ENCODE measurements around the gene ANKRD31.

- TF ChIP-seq, protein P1, sequence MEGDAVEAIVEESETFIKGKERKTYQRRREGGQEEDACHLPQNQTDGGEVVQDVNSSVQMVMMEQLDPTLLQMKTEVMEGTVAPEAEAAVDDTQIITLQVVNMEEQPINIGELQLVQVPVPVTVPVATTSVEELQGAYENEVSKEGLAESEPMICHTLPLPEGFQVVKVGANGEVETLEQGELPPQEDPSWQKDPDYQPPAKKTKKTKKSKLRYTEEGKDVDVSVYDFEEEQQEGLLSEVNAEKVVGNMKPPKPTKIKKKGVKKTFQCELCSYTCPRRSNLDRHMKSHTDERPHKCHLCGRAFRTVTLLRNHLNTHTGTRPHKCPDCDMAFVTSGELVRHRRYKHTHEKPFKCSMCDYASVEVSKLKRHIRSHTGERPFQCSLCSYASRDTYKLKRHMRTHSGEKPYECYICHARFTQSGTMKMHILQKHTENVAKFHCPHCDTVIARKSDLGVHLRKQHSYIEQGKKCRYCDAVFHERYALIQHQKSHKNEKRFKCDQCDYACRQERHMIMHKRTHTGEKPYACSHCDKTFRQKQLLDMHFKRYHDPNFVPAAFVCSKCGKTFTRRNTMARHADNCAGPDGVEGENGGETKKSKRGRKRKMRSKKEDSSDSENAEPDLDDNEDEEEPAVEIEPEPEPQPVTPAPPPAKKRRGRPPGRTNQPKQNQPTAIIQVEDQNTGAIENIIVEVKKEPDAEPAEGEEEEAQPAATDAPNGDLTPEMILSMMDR (IDR thresholded peaks at IDR 0.05), result no peak
- TF ChIP-seq ESRRA (CRISPR knock-in tag; IDR thresholded peaks at IDR 0.05; ENCODE audit: borderline replicate concordance), result no peak
- no peak for TF ChIP-seq USF2 (CRISPR knock-in tag; IDR thresholded peaks at IDR 0.05)
- TF ChIP-seq, protein P2, sequence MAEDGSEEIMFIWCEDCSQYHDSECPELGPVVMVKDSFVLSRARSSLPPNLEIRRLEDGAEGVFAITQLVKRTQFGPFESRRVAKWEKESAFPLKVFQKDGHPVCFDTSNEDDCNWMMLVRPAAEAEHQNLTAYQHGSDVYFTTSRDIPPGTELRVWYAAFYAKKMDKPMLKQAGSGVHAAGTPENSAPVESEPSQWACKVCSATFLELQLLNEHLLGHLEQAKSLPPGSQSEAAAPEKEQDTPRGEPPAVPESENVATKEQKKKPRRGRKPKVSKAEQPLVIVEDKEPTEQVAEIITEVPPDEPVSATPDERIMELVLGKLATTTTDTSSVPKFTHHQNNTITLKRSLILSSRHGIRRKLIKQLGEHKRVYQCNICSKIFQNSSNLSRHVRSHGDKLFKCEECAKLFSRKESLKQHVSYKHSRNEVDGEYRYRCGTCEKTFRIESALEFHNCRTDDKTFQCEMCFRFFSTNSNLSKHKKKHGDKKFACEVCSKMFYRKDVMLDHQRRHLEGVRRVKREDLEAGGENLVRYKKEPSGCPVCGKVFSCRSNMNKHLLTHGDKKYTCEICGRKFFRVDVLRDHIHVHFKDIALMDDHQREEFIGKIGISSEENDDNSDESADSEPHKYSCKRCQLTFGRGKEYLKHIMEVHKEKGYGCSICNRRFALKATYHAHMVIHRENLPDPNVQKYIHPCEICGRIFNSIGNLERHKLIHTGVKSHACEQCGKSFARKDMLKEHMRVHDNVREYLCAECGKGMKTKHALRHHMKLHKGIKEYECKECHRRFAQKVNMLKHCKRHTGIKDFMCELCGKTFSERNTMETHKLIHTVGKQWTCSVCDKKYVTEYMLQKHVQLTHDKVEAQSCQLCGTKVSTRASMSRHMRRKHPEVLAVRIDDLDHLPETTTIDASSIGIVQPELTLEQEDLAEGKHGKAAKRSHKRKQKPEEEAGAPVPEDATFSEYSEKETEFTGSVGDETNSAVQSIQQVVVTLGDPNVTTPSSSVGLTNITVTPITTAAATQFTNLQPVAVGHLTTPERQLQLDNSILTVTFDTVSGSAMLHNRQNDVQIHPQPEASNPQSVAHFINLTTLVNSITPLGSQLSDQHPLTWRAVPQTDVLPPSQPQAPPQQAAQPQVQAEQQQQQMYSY (CRISPR knock-in tag; IDR thresholded peaks at IDR 0.05), result no peak
- TF ChIP-seq ZNF138 (CRISPR knock-in tag; conservative IDR thresholded peaks at IDR 0.05), result no peak
- TF ChIP-seq ZNF671 (CRISPR knock-in tag; IDR thresholded peaks at IDR 0.05), result no peak
- no peak for TF ChIP-seq ZNF263 (CRISPR knock-in tag; IDR thresholded peaks at IDR 0.05; ENCODE audit: low read depth)
- TF ChIP-seq MAX (CRISPR knock-in tag; IDR thresholded peaks at IDR 0.05), result no peak
- no peak for TF ChIP-seq SP1 (CRISPR knock-in tag; conservative IDR thresholded peaks at IDR 0.05)
- no peak for TF ChIP-seq ZNF425 (CRISPR knock-in tag; conservative IDR thresholded peaks at IDR 0.05)
- no peak for TF ChIP-seq FOXK1 (CRISPR knock-in tag; IDR thresholded peaks at IDR 0.05)
- no peak for TF ChIP-seq ZNF396 (CRISPR knock-in tag; IDR thresholded peaks at IDR 0.05; ENCODE audit: borderline replicate concordance)
- no peak for TF ChIP-seq GTF2I (CRISPR knock-in tag; conservative IDR thresholded peaks at IDR 0.05)
Measured at GRCh38 chr5:75040973-75041372, 195.7 kb downstream of the ANKRD31 start.

Measured in WTC11 (cell line).